Measurements from ENCODE around the gene SAMD8. TPM values are rescaled to one million over a fixed set of nuclear protein-coding genes. Genes with fewer than 3 reads are reported as not detected.
"Not testable (repeated sequence)": the region's sequence is repeated elsewhere in the genome, so short reads cannot be mapped to it uniquely, and the experiment has no call there.

Gene SAMD8
- polyA plus RNA-seq, 5 donors, result 9.9 to 16.7 (median 14.2) TPM

DNA sequence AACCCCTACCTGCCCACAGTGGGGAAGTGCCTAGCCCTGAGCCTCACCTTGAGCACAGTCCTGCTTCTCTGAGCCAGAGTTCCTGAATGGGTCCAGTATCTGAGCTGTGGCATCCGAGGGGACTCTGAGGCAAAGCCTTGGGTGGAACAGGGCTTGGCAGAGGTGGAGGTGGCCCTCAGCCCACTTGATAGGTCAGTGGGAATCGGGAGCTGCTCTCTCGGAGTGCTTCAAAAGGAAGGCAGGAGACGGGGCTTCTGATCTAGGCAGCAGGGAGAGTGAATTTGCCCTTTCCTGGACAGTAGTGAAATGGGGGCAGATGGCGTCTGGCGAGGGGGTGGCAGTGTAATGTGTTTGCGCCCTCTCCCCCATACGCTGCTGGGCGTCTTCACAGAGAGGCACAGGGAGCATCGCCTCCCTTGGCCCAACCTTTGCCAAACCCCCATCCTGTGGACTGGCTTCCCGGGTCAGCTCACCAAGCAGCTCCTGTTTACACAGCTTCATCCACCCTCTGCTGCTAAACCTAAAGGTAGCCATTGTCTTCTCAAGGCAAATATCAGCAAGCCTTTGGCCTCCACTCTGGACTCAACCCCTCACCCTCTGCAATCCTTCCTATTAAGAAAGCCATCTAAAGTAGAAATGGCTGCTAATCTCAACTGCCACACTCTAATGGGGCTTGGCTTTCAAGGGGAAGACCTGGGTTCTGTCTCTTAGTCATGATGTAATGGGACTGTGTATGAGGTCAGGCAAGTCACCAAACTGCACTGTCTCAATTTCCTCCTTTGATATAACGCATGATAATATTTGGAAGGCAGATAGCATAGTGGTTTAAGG is 78.0 kb downstream of the SAMD8 start:
- no peak for DNase-seq

DNA sequence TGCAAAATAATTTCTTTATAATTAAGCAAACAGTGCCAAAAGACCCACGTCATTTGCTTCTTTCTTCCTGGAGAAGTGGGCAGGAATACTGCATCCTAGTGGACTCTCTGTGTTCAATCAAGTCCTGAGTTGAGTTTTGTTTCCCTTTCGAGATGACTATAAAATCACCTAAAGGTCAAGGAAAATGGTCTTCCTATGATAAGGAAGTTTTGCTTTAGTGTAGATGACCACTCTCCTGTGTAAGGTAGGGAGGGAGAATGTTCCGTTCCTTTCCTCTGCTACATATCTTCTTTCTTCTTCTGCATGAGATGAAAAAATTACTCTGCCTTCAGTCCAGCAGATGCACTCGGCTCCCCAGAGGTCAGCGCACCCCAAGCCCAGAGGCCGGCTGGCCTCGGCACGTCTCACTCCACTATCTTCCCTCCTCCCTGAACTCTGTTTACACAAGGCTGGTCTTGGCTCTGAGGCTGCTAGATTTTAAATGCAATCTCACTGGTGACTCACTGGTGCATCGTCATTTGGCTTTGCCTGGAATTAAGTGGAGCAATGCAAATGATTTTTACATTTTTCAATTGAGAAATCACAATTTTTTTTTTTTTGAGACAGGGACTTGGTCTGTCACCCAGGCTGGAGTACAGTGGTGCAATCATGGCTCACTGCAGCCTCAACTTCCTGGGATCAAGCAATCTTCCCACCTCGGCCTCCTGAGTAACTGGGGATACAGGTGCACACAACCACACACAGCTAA is 80.5 kb downstream of the SAMD8 start:
- peak; percentile 36 to 47 for DNase-seq

DNA sequence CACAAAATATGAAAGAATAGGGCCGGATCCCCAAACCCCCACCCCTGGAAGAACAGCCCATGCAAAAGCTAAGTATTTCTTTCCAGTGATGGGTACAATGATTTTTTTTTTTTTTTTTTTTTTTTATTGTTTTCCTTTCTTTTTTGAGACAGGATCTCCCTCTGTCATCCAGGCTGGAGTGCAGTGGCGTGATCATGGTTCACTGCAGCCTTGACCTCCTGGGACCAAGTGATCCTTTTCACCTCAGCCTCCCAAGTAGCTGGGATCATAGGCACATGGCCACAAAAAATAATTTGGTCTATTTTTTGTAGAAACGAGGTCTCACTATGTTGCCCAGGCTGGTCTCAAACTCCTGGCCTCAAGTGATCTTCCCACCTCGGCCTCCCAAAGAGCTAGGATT is 83.2 kb downstream of the SAMD8 start:
- DNase-seq, result not testable (repeated sequence)

DNA sequence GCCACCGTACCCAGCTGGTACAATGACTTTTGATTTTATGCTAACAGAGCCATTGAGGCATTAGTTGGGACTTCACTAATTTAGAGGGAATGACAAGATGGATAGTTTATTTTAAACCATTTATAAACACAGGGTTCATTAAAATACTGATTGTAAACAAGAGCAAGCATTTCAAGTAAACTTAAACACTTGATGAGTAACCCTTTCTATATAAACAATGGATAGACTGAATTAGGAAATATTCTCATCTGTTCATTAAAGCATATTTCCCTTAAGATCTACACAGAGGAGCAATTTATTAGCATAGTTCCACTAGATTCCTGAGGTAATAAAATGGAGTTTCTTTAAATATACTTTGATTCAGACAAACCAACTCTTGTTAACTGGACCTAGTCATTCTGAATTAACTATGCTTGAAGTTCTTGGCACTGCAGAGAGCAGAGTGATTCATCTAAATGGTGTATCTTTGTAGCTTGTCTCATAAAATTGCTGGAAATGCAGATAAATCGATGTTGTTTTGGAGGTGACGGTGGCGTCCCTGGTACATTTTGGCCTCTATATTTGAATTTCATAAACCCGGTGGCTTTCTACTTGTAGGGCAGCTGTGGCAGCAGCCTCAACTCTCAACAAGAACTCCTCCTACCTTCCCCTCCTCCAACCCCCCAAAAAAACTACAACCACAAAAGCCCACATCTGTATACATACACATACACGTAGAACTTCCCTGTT is 83.7 kb downstream of the SAMD8 start:
- DNase-seq, result no peak

DNA sequence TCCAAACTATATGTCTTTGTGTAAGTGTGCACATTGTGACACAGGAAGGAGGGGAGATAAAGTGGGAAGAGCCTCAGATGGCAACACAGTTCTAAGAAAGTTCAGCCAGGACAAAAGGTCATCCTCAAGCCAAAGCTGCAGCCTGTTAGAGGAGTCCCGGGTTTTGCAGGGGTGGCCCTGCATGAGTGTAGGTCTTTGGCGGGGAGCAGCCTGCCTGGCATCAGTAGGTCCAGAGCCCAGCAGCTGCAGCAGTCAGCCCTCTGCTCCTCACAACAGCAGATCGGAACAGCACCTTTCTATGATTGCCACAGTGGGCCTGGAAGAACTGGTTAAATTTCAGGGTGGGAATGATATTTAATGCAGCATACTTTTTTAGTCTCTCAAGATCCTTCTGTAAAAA is 85.6 kb downstream of the SAMD8 start:
- no peak for DNase-seq

DNA sequence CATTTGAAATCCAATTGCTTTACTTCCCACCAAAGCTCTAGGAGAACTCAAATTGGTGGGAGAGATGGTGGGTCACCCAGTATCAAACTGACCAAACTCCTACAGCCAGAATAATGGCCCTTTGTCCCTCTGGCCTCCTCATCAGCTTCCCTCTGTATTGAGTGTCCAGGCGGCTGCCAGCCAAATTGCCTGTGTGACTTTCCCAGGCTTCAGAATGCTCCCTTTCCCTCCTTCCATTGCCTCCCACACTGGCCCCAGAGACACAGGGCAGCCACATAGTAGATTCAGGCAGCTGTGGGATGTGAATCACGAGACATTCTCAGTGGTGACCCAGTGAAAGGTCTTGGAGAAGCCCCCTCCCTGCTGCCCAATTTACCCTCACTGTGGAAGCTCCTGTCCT is 86.5 kb downstream of the SAMD8 start:
- DNase-seq, result no peak

DNA sequence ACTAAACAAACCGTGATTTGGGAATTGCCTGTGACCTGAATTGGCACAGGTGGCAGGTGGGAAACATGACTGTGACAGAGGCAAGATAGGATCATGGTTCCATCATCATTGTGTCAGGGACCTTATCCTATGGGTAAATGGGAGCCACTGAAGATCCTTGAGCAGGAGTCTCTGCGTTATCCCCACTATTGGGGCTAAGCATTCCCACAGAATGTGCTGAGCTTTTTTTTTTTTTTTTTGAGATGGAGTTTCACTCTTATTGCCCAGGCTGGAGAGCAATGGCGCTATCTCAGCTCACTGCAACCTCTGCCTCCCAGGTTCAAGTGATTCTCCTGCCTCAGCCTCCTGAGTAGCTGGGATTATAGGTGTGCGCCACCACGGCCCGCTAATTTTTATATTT is 88.5 kb downstream of the SAMD8 start:
- not testable (repeated sequence) for DNase-seq

DNA sequence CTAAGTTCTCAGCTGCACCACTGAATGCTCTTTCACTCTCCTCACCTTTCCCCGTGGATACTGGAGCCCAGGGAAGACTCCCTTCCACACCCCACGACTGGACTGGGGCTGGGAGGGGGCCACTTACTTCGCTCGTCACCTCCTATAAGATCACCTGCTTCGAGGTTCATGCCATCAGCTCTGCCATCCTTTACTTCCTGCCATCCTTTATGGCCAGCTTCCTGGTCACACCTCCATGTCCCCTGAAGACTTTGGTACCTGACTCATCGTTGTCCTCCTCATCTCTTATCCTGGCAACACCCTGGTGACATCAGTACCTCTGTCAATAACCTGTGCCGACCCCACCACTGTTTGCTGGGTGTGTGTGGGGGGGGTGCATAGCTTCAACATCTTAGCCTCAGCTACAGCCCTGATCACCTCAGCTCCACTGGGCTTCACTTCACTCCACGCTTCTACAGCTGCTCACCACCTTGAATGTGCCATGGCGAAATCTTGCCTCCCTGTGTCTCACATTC is 90.4 kb downstream of the SAMD8 start:
- DNase-seq, result no peak

DNA sequence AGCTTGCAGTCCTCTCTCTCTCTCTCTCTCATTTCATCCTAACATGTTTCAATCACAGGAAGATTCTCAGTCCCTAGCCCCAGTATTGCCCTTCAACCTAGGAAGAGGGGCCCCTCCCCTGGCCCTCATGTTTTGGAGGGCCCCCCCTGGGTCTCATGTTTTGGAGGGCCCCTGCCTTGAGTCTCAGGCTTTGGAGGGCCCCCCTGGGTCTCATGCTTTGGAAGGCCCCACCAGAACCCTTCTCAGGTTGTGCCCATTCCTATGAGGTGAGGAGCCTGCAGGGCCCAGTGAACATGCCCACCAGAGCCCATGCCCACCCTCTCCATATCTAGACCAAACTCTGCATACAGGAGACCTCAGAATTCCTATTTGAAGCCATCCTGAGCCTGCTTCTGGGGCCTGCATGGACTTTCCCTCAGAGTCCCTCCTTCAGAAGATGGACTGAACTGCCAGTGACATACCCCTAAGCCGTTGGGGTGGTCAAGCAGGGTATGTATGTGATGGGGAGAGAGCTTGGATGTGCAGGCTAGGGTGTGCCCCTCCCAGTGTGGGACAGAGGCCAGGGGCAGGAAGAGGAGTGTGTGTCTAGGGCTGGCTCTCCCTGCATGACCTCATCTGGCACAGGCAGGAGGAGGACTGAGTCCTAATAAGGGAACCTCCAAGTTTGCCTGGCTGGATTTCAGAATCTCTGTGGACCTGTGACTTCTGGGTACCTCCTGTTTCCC is 91.0 kb downstream of the SAMD8 start:
- no peak for DNase-seq

DNA sequence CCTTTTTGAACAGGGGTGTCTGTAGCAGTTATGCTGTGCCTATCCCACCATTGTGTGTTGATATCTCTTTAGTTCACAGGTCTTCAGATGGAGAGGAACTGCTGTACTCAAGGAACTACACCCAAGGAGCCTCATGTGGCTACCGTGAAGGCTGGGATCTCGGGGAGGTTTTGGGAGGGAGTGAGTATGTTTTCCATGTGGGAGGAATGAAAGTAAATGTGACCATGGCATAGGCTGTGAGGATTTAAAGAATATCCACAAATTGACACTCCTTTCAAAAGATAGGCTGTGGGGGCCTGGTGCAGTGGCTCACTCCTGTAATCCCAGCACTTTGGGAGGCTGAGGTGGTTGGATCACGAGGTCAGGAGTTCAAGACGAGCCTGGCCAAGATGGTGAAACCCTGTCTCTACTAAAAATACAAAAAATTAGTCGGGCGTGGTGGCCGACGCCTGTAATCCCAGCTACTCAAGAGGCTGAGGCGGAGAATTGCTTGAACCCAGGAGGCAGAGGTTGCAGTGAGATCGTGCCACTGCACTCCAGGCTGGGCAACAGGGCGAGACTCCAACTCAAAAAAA is 91.7 kb downstream of the SAMD8 start:
- not testable (repeated sequence) for DNase-seq

DNA sequence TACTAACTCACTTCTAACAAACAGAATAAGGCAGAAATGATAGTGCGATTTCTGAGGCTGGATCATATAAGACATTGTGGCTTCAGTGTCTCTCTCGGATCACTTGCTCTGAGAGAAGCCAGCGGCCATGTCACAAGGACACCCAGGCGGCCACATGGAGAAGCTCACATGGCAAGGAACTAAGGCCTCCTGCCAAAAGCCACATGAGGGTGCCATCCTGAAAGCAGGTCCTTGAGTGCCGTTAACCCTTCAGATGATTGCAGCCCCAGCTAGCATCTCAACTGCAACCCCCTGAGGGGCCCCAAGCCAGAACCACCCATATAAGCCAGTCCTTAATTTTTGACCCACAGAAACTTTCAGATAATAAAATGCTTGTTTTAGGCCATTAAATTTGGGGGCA is 92.3 kb downstream of the SAMD8 start:
- DNase-seq, result no peak

DNA sequence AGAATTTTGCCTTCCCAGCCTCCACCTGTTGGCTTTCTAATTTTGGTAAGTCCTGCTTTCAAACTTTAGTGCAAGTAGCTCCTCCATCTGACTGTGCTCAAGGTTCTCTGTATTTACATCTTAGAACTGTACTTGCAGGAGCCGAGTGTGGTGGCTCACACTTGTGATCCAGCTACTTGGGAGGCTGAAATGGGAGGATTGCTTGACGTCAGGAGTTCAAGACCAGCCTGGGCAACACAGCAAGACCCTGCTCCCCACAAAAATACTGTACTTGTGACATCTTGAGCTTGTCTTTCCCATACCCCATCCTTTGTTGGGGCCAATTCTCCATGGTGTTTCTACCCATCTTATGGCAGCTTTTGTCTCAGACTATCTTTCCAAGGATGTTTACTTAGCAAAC is 94.5 kb downstream of the SAMD8 start:
- DNase-seq, result no peak

DNA sequence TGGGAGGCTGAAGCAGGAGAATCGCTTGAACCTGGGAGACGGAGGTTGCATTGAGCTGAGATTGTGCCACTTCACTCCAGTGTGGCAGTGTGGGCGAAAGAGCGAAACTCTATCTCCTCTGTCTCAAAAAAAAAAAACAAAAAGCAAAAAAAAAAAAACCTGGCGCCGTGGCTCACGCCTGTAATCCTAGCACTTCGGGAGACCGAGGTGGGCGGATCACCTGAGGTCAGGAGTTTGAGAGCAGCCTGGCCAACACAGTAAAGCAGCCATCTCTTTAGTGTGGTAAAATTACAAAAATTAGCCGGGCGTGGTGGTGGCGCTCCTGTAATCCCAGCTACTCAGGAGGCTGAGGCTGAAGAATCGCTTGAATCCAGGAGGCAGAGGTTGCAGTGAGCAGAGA is 95.2 kb downstream of the SAMD8 start:
- DNase-seq, result not testable (repeated sequence)

DNA sequence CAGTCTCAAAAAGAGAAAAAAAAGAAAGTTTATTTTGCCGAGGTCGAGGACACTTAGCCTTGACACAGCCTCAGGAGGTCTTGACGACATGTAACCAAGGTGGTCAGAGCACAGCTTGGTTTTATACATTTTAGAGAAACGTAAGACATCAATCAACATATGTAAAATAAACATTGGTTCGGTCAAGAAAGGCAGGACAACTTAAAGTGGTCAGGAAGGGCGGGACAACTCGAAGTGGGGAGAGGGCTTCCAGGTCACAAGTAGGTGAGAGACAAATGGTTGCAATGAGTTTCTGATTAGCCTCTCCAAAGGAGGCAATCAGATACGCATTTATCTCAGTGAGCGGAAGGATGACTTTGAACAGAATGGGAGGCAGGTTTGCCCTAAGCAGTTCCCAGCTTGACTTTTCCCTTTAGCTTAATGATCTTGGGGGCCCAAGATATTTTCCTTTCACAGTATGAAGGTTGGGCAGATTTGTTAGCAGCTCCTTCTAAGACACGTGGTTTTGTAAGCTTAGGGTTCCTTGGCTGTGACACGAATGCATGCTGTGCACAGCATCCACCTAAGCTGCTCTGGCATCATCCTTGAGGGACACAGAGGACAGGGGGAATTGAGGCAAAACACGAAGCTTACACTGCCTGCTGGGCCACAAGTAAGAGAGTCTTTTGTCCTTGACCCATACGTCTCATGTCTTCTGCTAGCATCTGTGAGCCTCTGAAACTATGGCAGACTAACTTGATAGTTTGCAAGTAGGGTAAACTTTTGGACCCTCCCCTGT is 95.8 kb downstream of the SAMD8 start:
- DNase-seq, result no peak

DNA sequence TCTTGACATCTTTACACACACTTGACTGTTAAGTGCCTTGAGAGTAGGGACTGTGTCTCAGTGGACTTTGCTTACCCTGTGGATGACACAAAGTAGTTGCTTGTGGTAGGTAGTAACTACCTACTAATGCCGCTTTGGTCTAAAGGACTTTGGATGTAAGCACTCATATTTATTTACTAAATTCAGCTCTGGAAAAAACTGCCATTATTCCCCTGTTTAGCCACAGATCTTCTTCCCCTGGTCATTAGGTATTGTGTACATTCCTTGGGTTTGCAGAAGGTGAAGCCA is 96.3 kb downstream of the SAMD8 start:
- no peak for DNase-seq

DNA sequence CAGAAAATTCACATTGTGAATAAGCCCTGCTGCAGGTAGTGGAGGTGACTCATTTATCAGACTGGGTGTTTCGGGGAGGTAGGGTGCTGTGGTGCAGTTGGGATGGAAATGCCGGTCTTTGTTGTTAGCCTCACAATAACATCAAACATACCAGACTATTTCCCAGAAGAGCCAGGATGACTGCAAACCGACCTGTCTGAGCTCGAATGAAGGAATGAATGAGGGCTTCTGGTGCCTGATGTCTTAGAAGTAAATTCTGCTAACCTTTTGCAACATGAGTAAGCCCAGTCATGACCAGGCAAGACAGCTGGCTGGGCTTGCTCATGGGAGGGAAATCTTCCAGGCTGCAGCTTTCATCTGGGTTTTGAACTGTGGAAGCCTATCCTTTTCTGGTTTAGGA is 96.7 kb downstream of the SAMD8 start:
- no peak for DNase-seq

DNA sequence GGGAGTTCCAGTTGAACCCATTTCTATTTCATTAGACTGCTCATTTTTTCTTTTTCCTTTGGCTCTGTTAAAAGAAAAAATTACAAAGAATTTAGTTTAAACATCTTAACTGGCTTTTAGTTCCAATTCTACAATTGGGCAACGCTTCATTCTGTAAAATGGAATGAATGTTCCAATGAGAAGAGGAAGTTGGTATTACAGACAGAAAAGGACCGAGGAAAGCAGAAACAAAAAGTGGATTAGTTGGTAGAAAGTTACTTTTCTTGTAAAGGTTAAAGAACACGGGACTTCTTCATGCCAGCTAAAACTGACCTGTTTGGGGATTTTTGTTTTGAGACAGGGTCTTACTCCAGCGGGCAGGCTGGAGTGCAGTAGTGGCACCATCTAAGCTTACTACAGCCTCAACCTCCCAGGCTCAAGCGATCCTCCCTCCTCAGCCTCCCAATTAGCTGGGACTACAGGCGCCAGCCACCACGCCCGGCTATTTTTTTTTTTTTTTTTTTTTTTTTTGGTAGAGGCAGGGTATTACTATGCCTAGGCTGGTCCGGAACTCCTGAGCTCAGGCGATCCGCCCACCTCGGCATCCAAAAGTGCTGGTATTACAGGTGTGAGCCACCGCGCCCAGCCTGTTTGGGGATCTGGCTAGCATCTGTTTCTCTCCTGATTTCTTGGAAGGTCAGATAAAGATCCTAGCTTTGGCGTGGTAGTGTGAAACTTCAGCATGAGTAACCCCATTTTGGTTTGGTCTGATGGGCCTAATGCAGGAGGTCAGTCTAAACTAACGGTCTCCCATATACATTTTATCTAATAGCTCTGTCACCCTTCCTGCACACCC is 97.8 kb downstream of the SAMD8 start:
- DNase-seq, result no peak

DNA sequence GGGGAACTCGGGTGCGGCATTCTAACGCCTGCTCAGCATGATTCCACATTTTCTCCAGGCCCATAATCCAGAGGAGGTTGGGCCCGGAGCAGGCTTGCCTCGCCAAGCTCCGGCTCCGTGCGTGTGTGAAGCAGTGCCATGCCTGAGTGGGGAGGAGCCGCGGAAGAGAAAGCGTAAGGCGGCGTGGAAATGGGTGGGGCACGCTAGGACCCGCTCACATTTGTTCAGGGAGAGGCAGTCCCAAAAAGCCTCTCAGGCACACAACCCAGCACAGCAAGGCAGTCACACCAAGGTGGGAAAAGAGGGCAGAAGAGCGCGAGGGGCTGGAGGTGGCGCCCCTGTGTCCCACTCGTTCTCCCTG is 98.4 kb downstream of the SAMD8 start:
- DNase-seq, result peak; percentile 77 to 78

DNA sequence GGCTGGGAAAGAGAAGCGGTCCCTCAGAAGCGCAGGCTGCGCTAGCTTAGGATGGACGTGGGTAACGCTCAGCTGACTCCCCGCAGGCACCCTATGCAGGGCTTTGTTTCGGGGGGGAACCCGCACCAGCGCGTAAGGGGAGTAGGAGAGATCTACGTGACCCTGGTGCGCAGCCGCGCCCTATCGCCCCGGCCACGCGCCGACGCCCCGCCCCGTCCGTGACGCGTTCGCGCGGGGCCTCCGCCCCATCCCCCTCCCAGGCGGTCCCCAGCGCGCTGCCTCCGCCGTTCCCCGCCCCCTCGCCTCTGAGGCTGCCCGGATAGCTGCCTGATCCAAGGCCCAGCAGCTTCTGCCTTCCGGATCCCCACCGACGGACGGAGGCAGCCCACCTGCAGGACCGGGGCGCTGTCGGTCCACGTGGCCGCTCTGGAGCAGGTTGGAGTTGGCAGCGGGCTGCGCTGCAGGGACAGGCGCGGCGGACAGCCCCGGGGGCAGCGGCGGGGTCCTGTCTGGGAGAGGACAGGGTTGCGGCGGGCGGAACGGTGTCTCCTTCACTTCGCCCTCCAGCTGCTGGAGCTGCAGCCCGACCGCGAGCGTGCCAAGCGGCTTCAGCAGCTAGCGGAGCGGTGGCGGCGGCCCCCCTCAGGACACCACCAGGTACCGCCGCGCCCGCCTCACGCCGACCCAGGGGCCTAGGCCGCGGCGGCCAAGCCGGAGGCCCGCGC is 99.0 kb downstream of the SAMD8 start, which contains the start of gene VDAC2:
TSS of gene VDAC2 (plus strand) at position 515 of the 725 bp plus-strand sequence. CDS start 363 bp downstream, outside the sequence.
- DNase-seq, result peak; percentile 94 to 97
